ENCODE data around the gene NOTCH2NLA.
"Not testable (repeated sequence)": the region's sequence is repeated elsewhere in the genome, so short reads cannot be mapped to it uniquely, and the experiment has no call there.

NOTCH2NLA gene

DNA sequence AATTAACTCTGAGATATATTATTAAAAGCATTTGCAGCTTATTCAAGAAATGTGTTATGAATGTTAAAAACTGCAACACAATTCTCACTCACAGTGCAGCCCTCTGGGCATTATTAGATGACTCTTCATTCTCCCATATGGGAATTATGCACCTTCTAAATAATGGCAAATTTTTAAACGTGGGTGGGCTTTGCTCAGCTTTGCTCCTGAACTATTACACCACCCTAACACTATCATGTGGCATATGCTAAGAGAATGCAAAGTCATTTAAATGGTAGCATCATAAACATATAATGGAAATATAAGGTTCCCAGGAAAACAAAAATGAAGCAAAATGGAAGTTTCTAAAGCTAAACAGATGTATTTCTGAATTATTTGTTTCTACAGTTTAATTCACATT lies 61.5 kb downstream of the NOTCH2NLA start:
- not testable (repeated sequence) for DNase-seq

GRCh38 chr1:146144465-146144864 lies 84.4 kb downstream of the NOTCH2NLA start, which contains the start of gene NBPF10:
TSS of gene NBPF10 (minus strand) at chr1:146144804. CDS start at chr1:146144769, 35 bp downstream.
- DNase-seq: not testable (repeated sequence)

Data from CD4-positive, alpha-beta T cell treated with Interleukin-17A for 4 hours (primary cell).